RWPE2 (cell line): ENCODE data around the gene SMAD3.

ENCODE experiments used
- ATAC-seq: fragments of 200-7000 bp; cut with Tn5 transposase; 3 replicates; pipeline ENCODE4 v1.9.1; 2021; ENCODE audit warnings: low read depth
- DNase-seq: peaks from one replicate; pipeline ENCODE4 v3.0.0-alpha.2; 2020; ENCODE audit warnings: low spot score
- H3K27ac ChIP-seq: fragments of 450-650 bp; 2 replicates; pipeline ENCODE4 v1.5.1; 2017; ENCODE audit warnings: mild to moderate bottlenecking; ENCODE audit not compliant: poor library complexity, severe bottlenecking
- H3K27me3 ChIP-seq: fragments of 250-450 bp; sonication (Bioruptor Pico); 2 replicates; pipeline ENCODE4 v1.5.1; 2021; ENCODE audit warnings: mild to moderate bottlenecking, moderate library complexity; ENCODE audit not compliant: insufficient read depth, poor library complexity, severe bottlenecking
- H3K36me3 ChIP-seq: fragments of 250-450 bp; sonication (Bioruptor Pico); 2 replicates; pipeline ENCODE4 v1.5.1; 2020; ENCODE audit warnings: low read depth, mild to moderate bottlenecking, moderate library complexity
- H3K4me1 ChIP-seq: fragments of 250-450 bp; sonication (Bioruptor Pico); 2 replicates; pipeline ENCODE4 v1.5.1; 2021; ENCODE audit warnings: mild to moderate bottlenecking, moderate library complexity; ENCODE audit not compliant: insufficient read depth, poor library complexity, severe bottlenecking
- H3K4me3 ChIP-seq: fragments of 250-450 bp; sonication (Bioruptor Pico); 2 replicates; pipeline ENCODE4 v1.5.1; 2021; ENCODE audit warnings: mild to moderate bottlenecking, moderate library complexity; ENCODE audit not compliant: severe bottlenecking
- H3K9me3 ChIP-seq: fragments of 250-450 bp; sonication (Bioruptor Pico); 2 replicates; pipeline ENCODE4 v1.5.1; 2021; ENCODE audit warnings: mild to moderate bottlenecking, moderate library complexity; ENCODE audit not compliant: severe bottlenecking
- TF ChIP-seq, protein P1 (sequence below): fragments of 450-650 bp; IDR thresholded peaks from one replicate; pipeline ENCODE4 v1.5.1; 2017; ENCODE audit warnings: mild to moderate bottlenecking, moderate library complexity; ENCODE audit not compliant: poor library complexity, severe bottlenecking

The SMAD3 gene

DNA sequence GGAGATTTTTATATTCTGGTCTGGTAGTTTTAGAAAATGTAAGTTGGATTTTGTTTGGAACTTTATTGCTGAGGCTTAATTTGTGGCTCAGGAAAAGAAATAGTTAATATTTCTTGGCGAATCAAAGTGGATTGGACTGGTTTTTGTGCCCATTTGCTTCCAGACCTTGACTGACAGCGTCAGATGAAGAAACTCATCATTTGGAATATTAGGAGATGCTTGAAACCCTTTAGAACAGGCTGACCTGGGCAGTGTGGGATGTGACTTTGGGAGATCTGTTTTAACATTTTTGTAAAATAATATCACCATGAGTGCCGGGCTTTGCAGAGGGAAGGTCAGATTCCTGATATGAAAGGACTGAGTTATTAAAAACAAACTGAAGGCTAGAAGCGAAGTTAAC lies 106.1 kb downstream of the SMAD3 start:
- no peak overlapping the region for H3K4me3 ChIP-seq
- peaks cover 77% of the 10 kb centered on the region for H3K36me3 ChIP-seq
- H3K27me3 ChIP-seq, result no peaks in the 10 kb centered on the region
- TF ChIP-seq, protein P1, sequence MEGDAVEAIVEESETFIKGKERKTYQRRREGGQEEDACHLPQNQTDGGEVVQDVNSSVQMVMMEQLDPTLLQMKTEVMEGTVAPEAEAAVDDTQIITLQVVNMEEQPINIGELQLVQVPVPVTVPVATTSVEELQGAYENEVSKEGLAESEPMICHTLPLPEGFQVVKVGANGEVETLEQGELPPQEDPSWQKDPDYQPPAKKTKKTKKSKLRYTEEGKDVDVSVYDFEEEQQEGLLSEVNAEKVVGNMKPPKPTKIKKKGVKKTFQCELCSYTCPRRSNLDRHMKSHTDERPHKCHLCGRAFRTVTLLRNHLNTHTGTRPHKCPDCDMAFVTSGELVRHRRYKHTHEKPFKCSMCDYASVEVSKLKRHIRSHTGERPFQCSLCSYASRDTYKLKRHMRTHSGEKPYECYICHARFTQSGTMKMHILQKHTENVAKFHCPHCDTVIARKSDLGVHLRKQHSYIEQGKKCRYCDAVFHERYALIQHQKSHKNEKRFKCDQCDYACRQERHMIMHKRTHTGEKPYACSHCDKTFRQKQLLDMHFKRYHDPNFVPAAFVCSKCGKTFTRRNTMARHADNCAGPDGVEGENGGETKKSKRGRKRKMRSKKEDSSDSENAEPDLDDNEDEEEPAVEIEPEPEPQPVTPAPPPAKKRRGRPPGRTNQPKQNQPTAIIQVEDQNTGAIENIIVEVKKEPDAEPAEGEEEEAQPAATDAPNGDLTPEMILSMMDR, result no peak
- H3K4me1 ChIP-seq, result peaks cover 27% of the 10 kb centered on the region
- DNase-seq, result no peak
- peak overlapping the region; percentile 1 for H3K27ac ChIP-seq
- no peaks in the 10 kb centered on the region for H3K9me3 ChIP-seq
- no peak for ATAC-seq

DNA sequence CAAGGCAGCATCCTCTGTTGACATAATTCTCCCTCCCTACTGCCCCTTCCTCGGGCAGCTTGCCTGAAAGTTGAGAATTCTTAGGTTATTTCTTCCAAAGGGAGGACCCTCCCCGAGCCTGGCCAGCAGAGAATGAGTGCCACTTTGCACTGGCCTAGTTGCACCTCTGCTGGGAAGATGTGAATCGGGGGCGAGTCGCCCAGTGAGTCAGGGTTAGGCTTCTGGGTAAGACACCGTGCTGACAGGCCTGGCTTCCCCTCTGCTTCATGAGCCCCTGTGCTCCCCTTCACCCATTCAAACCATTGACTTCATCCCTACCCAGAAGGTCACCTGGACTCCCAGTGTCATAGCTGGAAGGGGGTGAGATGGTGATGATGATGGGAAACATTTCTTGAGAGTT lies 106.8 kb downstream of the SMAD3 start:
- Histone ChIP-seq H3K9me3 (no peaks in the 10 kb centered on the region), H3K36me3 (peaks cover 77% of the 10 kb centered on the region), H3K4me1 (peaks cover 31% of the 10 kb centered on the region), H3K4me3 (no peak overlapping the region), H3K27ac (peak overlapping the region; percentile 1), H3K27me3 (no peaks in the 10 kb centered on the region)
- no peak for DNase-seq
- ATAC-seq, result no peak
- TF ChIP-seq, protein P1, result no peak

DNA sequence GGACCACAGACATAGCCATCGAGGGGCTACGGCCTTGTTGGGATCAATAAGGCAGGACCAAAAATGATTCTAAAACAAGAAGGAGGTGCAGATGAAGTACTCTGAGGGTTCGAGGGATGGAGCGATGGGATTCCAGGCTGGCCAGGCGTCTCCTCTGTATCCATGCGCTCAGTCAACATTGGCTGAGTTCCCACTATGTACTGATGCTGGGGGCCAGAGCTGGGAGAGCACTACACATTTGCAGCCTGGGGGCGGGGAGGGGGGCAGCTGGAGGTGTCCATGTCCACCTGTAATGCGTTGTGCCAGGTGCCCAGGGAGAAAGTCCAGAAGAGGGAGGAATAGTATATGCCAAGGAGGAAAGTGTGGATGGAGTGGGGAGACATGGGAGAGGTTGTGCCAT lies 107.6 kb downstream of the SMAD3 start:
- Histone ChIP-seq H3K4me1 (peaks cover 37% of the 10 kb centered on the region), H3K27me3 (no peaks in the 10 kb centered on the region), H3K27ac (peak overlapping the region; percentile 84), H3K4me3 (no peak overlapping the region), H3K36me3 (peaks cover 71% of the 10 kb centered on the region), H3K9me3 (no peaks in the 10 kb centered on the region)
- DNase-seq, result no peak
- TF ChIP-seq, protein P1, result no peak
- no peak for ATAC-seq

DNA sequence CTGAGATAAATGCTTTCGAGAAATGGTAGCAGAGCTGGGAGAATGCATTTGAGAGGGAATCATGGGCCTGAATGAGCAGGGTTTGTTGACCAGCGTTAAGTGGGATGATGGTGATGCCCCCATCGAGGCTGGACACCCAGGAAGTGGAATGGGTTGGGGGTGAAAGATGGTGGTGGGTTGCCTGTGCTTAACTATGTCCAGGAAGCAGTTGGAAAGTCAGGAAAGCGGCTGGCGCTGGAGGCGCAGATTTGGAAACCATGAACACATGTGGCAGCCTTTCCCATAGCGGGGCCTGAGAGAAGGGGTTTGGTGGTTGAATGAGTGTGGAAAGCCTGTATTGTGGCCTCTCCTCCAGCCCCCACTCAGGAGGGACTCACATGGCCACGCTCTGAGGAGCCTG lies 108.4 kb downstream of the SMAD3 start:
- Histone ChIP-seq H3K9me3 (no peaks in the 10 kb centered on the region), H3K27ac (peak overlapping the region; percentile 84), H3K27me3 (no peaks in the 10 kb centered on the region), H3K36me3 (peaks cover 68% of the 10 kb centered on the region), H3K4me1 (peaks cover 45% of the 10 kb centered on the region), H3K4me3 (no peak overlapping the region)
- ATAC-seq, result no peak
- DNase-seq, result no peak
- TF ChIP-seq, protein P1, result no peak

DNA sequence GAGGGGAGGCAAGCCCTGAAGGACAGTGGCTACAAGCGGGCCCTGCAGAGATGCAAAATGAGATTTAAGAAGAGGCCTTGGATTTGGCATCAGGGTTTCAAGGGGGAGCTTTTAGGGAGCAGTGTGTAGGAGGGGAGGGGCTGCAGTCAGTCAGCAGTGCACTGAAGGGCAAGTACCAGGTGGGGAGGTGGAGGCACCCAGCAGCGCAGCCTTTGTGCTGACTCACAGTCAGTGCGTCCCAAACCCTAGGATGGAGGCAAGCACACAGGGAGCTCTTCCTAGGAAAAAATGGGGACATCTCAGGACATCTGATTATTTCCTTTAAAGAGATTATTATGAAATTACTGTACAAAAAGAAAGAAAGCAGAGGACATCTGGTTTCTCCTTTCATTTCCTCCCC lies 109.0 kb downstream of the SMAD3 start:
- DNase-seq, result no peak
- Histone ChIP-seq H3K4me1 (peaks cover 48% of the 10 kb centered on the region), H3K27ac (peak overlapping the region; percentile 84), H3K36me3 (peaks cover 68% of the 10 kb centered on the region), H3K9me3 (no peaks in the 10 kb centered on the region), H3K27me3 (no peaks in the 10 kb centered on the region), H3K4me3 (no peak overlapping the region)
- TF ChIP-seq, protein P1, result no peak
- no peak; the same call in 2 of the 3 replicates for ATAC-seq
